ENCODE data around the gene BAZ2B.

DNA sequence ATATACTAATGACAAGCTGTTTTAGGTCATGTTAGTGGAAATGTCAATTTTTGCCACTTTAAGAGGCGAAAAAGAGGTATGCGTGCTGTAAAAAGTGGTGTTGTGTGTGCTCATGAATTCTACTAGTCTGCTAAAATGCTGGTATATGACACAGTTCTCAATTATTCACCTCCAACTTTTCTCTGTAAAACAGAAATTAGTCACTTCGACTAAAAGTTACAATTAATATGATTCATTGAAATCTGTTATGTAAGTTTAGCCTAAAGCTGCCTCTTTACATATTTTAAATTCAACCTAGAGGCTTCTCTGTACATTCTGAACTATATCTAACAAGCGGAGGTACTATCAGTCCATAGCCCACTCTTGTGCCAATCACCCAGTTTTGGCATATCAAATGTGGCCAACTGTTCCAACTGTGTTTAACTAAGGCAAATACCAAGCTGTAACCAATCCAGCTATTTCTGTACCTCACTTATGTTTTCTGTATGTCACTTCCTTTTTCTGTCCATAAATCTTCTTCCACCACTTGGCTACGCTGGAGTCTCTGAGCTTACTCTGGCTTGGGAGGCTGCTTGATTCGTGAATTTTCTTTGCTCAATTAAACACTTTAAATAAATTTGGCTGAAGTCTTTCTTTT, 20.8 kb downstream of the BAZ2B start:
- TF ChIP-seq, protein P1, sequence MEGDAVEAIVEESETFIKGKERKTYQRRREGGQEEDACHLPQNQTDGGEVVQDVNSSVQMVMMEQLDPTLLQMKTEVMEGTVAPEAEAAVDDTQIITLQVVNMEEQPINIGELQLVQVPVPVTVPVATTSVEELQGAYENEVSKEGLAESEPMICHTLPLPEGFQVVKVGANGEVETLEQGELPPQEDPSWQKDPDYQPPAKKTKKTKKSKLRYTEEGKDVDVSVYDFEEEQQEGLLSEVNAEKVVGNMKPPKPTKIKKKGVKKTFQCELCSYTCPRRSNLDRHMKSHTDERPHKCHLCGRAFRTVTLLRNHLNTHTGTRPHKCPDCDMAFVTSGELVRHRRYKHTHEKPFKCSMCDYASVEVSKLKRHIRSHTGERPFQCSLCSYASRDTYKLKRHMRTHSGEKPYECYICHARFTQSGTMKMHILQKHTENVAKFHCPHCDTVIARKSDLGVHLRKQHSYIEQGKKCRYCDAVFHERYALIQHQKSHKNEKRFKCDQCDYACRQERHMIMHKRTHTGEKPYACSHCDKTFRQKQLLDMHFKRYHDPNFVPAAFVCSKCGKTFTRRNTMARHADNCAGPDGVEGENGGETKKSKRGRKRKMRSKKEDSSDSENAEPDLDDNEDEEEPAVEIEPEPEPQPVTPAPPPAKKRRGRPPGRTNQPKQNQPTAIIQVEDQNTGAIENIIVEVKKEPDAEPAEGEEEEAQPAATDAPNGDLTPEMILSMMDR (IDR thresholded peaks at IDR 0.05): no peak
- TF ChIP-seq, protein P2, sequence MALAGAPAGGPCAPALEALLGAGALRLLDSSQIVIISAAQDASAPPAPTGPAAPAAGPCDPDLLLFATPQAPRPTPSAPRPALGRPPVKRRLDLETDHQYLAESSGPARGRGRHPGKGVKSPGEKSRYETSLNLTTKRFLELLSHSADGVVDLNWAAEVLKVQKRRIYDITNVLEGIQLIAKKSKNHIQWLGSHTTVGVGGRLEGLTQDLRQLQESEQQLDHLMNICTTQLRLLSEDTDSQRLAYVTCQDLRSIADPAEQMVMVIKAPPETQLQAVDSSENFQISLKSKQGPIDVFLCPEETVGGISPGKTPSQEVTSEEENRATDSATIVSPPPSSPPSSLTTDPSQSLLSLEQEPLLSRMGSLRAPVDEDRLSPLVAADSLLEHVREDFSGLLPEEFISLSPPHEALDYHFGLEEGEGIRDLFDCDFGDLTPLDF (CRISPR knock-in tag; IDR thresholded peaks at IDR 0.05): no peak
- no peak for TF ChIP-seq TP53 (CRISPR knock-in tag; IDR thresholded peaks at IDR 0.05)
- TF ChIP-seq, protein P3, sequence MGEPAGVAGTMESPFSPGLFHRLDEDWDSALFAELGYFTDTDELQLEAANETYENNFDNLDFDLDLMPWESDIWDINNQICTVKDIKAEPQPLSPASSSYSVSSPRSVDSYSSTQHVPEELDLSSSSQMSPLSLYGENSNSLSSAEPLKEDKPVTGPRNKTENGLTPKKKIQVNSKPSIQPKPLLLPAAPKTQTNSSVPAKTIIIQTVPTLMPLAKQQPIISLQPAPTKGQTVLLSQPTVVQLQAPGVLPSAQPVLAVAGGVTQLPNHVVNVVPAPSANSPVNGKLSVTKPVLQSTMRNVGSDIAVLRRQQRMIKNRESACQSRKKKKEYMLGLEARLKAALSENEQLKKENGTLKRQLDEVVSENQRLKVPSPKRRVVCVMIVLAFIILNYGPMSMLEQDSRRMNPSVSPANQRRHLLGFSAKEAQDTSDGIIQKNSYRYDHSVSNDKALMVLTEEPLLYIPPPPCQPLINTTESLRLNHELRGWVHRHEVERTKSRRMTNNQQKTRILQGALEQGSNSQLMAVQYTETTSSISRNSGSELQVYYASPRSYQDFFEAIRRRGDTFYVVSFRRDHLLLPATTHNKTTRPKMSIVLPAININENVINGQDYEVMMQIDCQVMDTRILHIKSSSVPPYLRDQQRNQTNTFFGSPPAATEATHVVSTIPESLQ (CRISPR knock-in tag; IDR thresholded peaks at IDR 0.05): no peak
- TF ChIP-seq, protein P4, sequence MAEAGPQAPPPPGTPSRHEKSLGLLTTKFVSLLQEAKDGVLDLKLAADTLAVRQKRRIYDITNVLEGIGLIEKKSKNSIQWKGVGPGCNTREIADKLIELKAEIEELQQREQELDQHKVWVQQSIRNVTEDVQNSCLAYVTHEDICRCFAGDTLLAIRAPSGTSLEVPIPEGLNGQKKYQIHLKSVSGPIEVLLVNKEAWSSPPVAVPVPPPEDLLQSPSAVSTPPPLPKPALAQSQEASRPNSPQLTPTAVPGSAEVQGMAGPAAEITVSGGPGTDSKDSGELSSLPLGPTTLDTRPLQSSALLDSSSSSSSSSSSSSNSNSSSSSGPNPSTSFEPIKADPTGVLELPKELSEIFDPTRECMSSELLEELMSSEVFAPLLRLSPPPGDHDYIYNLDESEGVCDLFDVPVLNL (CRISPR knock-in tag; IDR thresholded peaks at IDR 0.05; ENCODE audit: borderline replicate concordance, low read depth): no peak
- no peak for TF ChIP-seq RELA (CRISPR knock-in tag; IDR thresholded peaks at IDR 0.05; ENCODE audit: borderline replicate concordance)
- TF ChIP-seq CBFB (CRISPR knock-in tag; IDR thresholded peaks at IDR 0.05; ENCODE audit: low read depth): no peak
- TF ChIP-seq SP1 (CRISPR knock-in tag; conservative IDR thresholded peaks at IDR 0.05): no peak
- TF ChIP-seq ETV6 (CRISPR knock-in tag; IDR thresholded peaks at IDR 0.05): no peak
- TF ChIP-seq FOXJ3 (CRISPR knock-in tag; IDR thresholded peaks at IDR 0.05; ENCODE audit: borderline replicate concordance): no peak

All from WTC11 (cell line).